Measurements from ENCODE around the gene SCARF2.

Gene SCARF2

GRCh38 chr22:20406686-20407408 lies 30.8 kb downstream of the SCARF2 start:
- Histone ChIP-seq H3K4me1 (ENCODE audit: control insufficient read depth, low read length) (no peaks in the 10 kb centered on the region), H3K4me3 (ENCODE audit: low read length) (no peak overlapping the region), H3K79me2 (ENCODE audit: control insufficient read depth, low read length) (no peaks in the 10 kb centered on the region), H3K9me3 (ENCODE audit: control insufficient read depth, insufficient read depth, low read length) (no peaks in the 10 kb centered on the region), H3F3A (ENCODE audit: control insufficient read depth, insufficient read depth) (no peaks in the 10 kb centered on the region), H3K9me2 (replicated peaks; ENCODE audit: control insufficient read depth, low read length) (no peaks in the 10 kb centered on the region), H3K27me3 (ENCODE audit: control insufficient read depth, low read length) (no peaks in the 10 kb centered on the region), H3K36me3 (ENCODE audit: control insufficient read depth, low read length) (no peaks in the 10 kb centered on the region), H3K4me2 (ENCODE audit: low read length) (no peak overlapping the region), H4K20me1 (ENCODE audit: control insufficient read depth, insufficient read depth, low read depth, low read length) (no peaks in the 10 kb centered on the region), H3K27ac (ENCODE audit: low read depth, low read length) (no peak overlapping the region)
- TF ChIP-seq CTCF (IDR thresholded peaks at IDR 0.05; ENCODE audit: low read depth, low read length, poor library complexity, severe bottlenecking) (no peak), EZH2phosphoT487 (IDR thresholded peaks at IDR 0.05; ENCODE audit: borderline replicate concordance, low read length) (no peak)

DNA sequence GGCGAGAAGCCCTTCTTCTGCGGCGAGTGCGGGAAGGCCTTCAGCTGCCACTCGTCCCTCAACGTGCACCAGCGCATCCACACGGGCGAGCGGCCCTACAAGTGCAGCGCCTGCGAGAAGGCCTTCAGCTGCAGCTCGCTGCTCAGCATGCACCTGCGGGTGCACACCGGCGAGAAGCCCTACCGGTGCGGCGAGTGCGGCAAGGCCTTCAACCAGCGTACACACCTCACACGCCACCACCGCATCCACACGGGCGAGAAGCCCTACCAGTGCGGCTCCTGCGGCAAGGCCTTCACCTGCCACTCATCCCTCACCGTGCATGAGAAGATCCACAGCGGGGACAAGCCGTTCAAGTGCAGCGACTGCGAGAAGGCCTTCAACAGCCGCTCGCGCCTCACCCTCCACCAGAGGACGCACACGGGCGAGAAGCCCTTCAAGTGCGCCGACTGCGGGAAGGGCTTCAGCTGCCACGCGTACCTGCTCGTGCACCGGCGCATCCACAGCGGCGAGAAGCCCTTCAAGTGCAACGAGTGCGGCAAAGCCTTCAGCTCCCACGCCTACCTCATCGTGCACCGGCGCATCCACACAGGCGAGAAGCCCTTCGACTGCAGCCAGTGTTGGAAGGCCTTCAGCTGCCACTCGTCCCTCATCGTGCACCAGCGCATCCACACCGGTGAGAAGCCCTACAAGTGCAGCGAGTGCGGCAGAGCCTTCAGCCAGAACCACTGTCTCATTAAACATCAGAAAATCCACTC lies 31.5 kb downstream of the SCARF2 start:
- Histone ChIP-seq H3K4me3 (ENCODE audit: low read length) (no peak overlapping the region), H3K9me2 (replicated peaks; ENCODE audit: control insufficient read depth, low read length) (no peaks in the 10 kb centered on the region), H4K20me1 (ENCODE audit: control insufficient read depth, insufficient read depth, low read depth, low read length) (no peaks in the 10 kb centered on the region), H3K27me3 (ENCODE audit: control insufficient read depth, low read length) (no peaks in the 10 kb centered on the region), H3K9me3 (ENCODE audit: control insufficient read depth, insufficient read depth, low read length) (no peaks in the 10 kb centered on the region), H3F3A (ENCODE audit: control insufficient read depth, insufficient read depth) (no peaks in the 10 kb centered on the region), H3K27ac (ENCODE audit: low read depth, low read length) (no peak overlapping the region), H3K4me2 (ENCODE audit: low read length) (no peak overlapping the region), H3K79me2 (ENCODE audit: control insufficient read depth, low read length) (no peaks in the 10 kb centered on the region), H3K4me1 (ENCODE audit: control insufficient read depth, low read length) (peaks cover 3% of the 10 kb centered on the region; the same call in 1 of the 2 replicates), H3K36me3 (ENCODE audit: control insufficient read depth, low read length) (no peaks in the 10 kb centered on the region)
- peak; percentile 14 for TF ChIP-seq CTCF (IDR thresholded peaks at IDR 0.05; ENCODE audit: low read depth, low read length, poor library complexity, severe bottlenecking)
- TF ChIP-seq EZH2phosphoT487 (IDR thresholded peaks at IDR 0.05; ENCODE audit: borderline replicate concordance, low read length), result no peak

DNA sequence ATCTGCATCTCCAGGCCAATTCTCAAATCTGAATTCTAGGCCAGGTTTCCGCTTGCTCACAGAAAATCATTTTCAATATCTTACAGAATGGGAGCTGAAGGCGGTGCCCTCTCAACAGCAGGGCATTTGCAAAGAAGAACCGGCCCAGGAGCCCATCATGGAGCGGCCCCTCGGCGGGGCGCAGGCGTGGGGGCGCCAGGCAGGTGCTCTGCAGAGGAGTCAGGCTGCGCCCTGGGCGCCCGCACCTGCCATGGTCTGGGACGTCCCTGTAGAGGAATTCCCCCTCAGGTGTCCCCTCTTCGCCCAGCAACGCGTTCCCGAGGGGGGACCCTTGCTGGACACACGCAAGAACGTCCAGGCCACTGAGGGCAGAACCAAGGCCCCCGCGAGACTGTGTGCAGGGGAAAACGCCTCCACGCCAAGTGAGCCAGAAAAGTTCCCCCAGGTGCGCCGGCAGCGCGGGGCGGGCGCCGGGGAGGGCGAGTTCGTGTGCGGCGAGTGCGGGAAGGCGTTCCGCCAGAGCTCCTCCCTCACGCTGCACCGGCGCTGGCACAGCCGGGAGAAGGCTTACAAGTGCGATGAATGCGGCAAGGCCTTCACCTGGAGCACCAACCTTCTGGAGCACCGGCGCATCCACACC lies 32.2 kb downstream of the SCARF2 start:
- Histone ChIP-seq H4K20me1 (ENCODE audit: control insufficient read depth, insufficient read depth, low read depth, low read length) (no peaks in the 10 kb centered on the region), H3K9me2 (replicated peaks; ENCODE audit: control insufficient read depth, low read length) (no peaks in the 10 kb centered on the region), H3K4me2 (ENCODE audit: low read length) (no peak overlapping the region), H3K27me3 (ENCODE audit: control insufficient read depth, low read length) (no peaks in the 10 kb centered on the region), H3K36me3 (ENCODE audit: control insufficient read depth, low read length) (no peaks in the 10 kb centered on the region), H3K79me2 (ENCODE audit: control insufficient read depth, low read length) (no peaks in the 10 kb centered on the region), H3K4me1 (ENCODE audit: control insufficient read depth, low read length) (peaks cover 4% of the 10 kb centered on the region; the same call in 1 of the 2 replicates), H3K9me3 (ENCODE audit: control insufficient read depth, insufficient read depth, low read length) (no peaks in the 10 kb centered on the region), H3F3A (ENCODE audit: control insufficient read depth, insufficient read depth) (no peaks in the 10 kb centered on the region), H3K27ac (ENCODE audit: low read depth, low read length) (no peak overlapping the region), H3K4me3 (ENCODE audit: low read length) (no peak overlapping the region)
- TF ChIP-seq CTCF (IDR thresholded peaks at IDR 0.05; ENCODE audit: low read depth, low read length, poor library complexity, severe bottlenecking) (no peak), EZH2phosphoT487 (IDR thresholded peaks at IDR 0.05; ENCODE audit: borderline replicate concordance, low read length) (no peak)
